H9 (cell line): ENCODE measurements around the gene ZNF182. TPM values are rescaled to one million over a fixed set of nuclear protein-coding genes. Genes with fewer than 3 reads are reported as not detected.
A peak's percentile ranks its signal among the peaks of the same experiment; 100 is the strongest.

Source experiments
- DNase-seq: peaks from one replicate; pipeline ENCODE4 v3.0.0-alpha.2; 2017
- H2AFZ ChIP-seq: one replicate; pipeline ENCODE4 v1.6.1; 2013; ENCODE audit warnings: mild to moderate bottlenecking, low read length, control low read depth, moderate library complexity
- H2AK5ac ChIP-seq: 2 replicates; pipeline ENCODE4 v1.6.1; 2013; ENCODE audit warnings: low read length, control low read depth, mixed read lengths; ENCODE audit not compliant: insufficient read length
- H2BK120ac ChIP-seq: one replicate; pipeline ENCODE4 v1.6.1; 2013; ENCODE audit warnings: low read depth, mild to moderate bottlenecking, low read length, control low read depth, inconsistent platforms; ENCODE audit not compliant: poor library complexity, severe bottlenecking
- H2BK12ac ChIP-seq: 2 replicates; pipeline ENCODE4 v1.6.1; 2013; ENCODE audit warnings: low read length, control low read depth, mixed read lengths, low read depth; ENCODE audit not compliant: insufficient read length
- H2BK15ac ChIP-seq: 2 replicates; pipeline ENCODE4 v1.6.1; 2013; ENCODE audit warnings: low read depth, low read length, control low read depth
- H2BK20ac ChIP-seq: one replicate; pipeline ENCODE4 v1.6.1; 2013; ENCODE audit warnings: low read depth, mild to moderate bottlenecking, low read length, control low read depth, inconsistent platforms; ENCODE audit not compliant: poor library complexity, severe bottlenecking
- H2BK5ac ChIP-seq: 2 replicates; pipeline ENCODE4 v1.6.1; 2013; ENCODE audit warnings: low read length, control low read depth, mixed read lengths; ENCODE audit not compliant: insufficient read length
- H3K14ac ChIP-seq: 2 replicates; pipeline ENCODE4 v1.6.1; 2013; ENCODE audit warnings: low read length, control low read depth; ENCODE audit not compliant: insufficient read depth
- H3K18ac ChIP-seq: 2 replicates; pipeline ENCODE4 v1.6.1; 2013; ENCODE audit warnings: low read depth, mild to moderate bottlenecking, mixed read lengths, low read length, control low read depth; ENCODE audit not compliant: insufficient read length
- H3K23ac ChIP-seq: 2 replicates; pipeline ENCODE4 v1.6.1; 2013; ENCODE audit warnings: low read length, control low read depth, mixed read lengths, low read depth; ENCODE audit not compliant: insufficient read length
- H3K23me2 ChIP-seq: 2 replicates; pipeline ENCODE4 v1.6.1; 2013; ENCODE audit warnings: low read depth, mild to moderate bottlenecking, mixed read lengths, low read length, control low read depth; ENCODE audit not compliant: insufficient read length, poor library complexity, severe bottlenecking
- H3K27ac ChIP-seq: 2 replicates; pipeline ENCODE4 v1.5.1; 2013; ENCODE audit warnings: low read length, control low read depth, mixed read lengths, low read depth; ENCODE audit not compliant: insufficient read length
- H3K27me3 ChIP-seq: 2 replicates; pipeline ENCODE4 v1.6.1; 2013; ENCODE audit warnings: low read length, control low read depth, inconsistent platforms; ENCODE audit not compliant: insufficient read depth
- H3K4ac ChIP-seq: 2 replicates; pipeline ENCODE4 v1.6.1; 2013; ENCODE audit warnings: low read depth, mild to moderate bottlenecking, control low read depth, inconsistent platforms, low read length, moderate library complexity
- H3K4me1 ChIP-seq: 2 replicates; pipeline ENCODE4 v1.6.1; 2013; ENCODE audit warnings: low read length, control low read depth, inconsistent platforms; ENCODE audit not compliant: insufficient read depth
- H3K4me2 ChIP-seq: 2 replicates; pipeline ENCODE4 v1.6.1; 2013; ENCODE audit warnings: low read length, control low read depth, mixed read lengths; ENCODE audit not compliant: insufficient read length, insufficient read depth
- H3K56ac ChIP-seq: 2 replicates; pipeline ENCODE4 v1.6.1; 2013; ENCODE audit warnings: low read depth, mild to moderate bottlenecking, mixed read lengths, low read length, control low read depth; ENCODE audit not compliant: insufficient read length
- H3K79me1 ChIP-seq: 2 replicates; pipeline ENCODE4 v1.6.1; 2013; ENCODE audit warnings: low read depth, mild to moderate bottlenecking, moderate library complexity, low read length, control low read depth, inconsistent platforms; ENCODE audit not compliant: insufficient read depth, poor library complexity, severe bottlenecking
- H3K79me2 ChIP-seq: 2 replicates; pipeline ENCODE4 v1.6.1; 2013; ENCODE audit warnings: low read length, control low read depth, inconsistent platforms; ENCODE audit not compliant: insufficient read depth
- H3K9ac ChIP-seq: 2 replicates; pipeline ENCODE4 v1.6.1; 2013; ENCODE audit warnings: low read length, control low read depth, mixed read lengths; ENCODE audit not compliant: insufficient read length; ENCODE audit errors: extremely low read depth
- H3K9me3 ChIP-seq: one replicate; pipeline ENCODE4 v1.6.1; 2013; ENCODE audit warnings: low read depth, low read length, inconsistent platforms; ENCODE audit not compliant: control insufficient read depth
- H3T11ph ChIP-seq: one replicate; pipeline ENCODE4 v1.6.1; 2013; ENCODE audit warnings: mild to moderate bottlenecking, low read length, control low read depth, inconsistent platforms
- H4K20me1 ChIP-seq: one replicate; pipeline ENCODE4 v1.6.1; 2013; ENCODE audit not compliant: control insufficient read depth, insufficient read length, insufficient read depth
- H4K5ac ChIP-seq: 2 replicates; pipeline ENCODE4 v1.6.1; 2013; ENCODE audit warnings: low read depth, mild to moderate bottlenecking, mixed read lengths, low read length, control low read depth; ENCODE audit not compliant: insufficient read length
- H4K8ac ChIP-seq: replicated peaks from 2 replicates; pipeline ENCODE4 v1.6.1; 2013; ENCODE audit warnings: low read length, control low read depth, mixed read lengths, low read depth; ENCODE audit not compliant: insufficient read length
- H4K91ac ChIP-seq: 2 replicates; pipeline ENCODE4 v1.6.1; 2013; ENCODE audit warnings: low read depth, mild to moderate bottlenecking, moderate library complexity, mixed read lengths, low read length, control low read depth; ENCODE audit not compliant: insufficient read length
- H3K27ac Mint-ChIP-seq, 3 experiments: 2 replicates in 2 of 3; 3 replicates in 1 of 3; pipeline ENCODE4 v1.8.0; 2020 to 2021; ENCODE audit warnings: mixed read lengths in 3 of 3, mild to moderate bottlenecking in 1 of 3, moderate library complexity in 1 of 3
- H3K27me3 Mint-ChIP-seq: 2 replicates; pipeline ENCODE4 v1.8.0; 2021; ENCODE audit warnings: low read depth, mild to moderate bottlenecking, moderate library complexity, mixed read lengths
- H3K36me3 Mint-ChIP-seq, 3 experiments: 2 replicates in 2 of 3; 3 replicates in 1 of 3; pipeline ENCODE4 v1.8.0; 2020 to 2021; ENCODE audit warnings: low read depth in 3 of 3, mixed read lengths in 3 of 3; ENCODE audit not compliant: insufficient read depth in 1 of 3
- H3K4me1 Mint-ChIP-seq, 2 experiments: 2 replicates each; pipeline ENCODE4 v1.8.0; 2020; ENCODE audit warnings: mixed read lengths in 2 of 2
- H3K4me3 Mint-ChIP-seq, 2 experiments: 2 replicates in 1 of 2; 3 replicates in 1 of 2; pipeline ENCODE4 v1.8.0; 2020 to 2021; ENCODE audit warnings: mild to moderate bottlenecking in 2 of 2, mixed read lengths in 2 of 2, moderate library complexity in 1 of 2
- H3K9me3 Mint-ChIP-seq, 2 experiments: 2 replicates in 1 of 2; 3 replicates in 1 of 2; pipeline ENCODE4 v1.8.0; 2020; ENCODE audit warnings: mild to moderate bottlenecking in 2 of 2, mixed read lengths in 2 of 2, moderate library complexity in 1 of 2
- CTCF ChIP-seq: fragments of 200-600 bp; sonication (generic); conservative IDR thresholded peaks from 3 replicates; pipeline ENCODE4 v1.8.0; 2021; ENCODE audit warnings: antibody characterized with exemption, mild to moderate bottlenecking
- WGBS: extraction: QIAGEN DNeasy Blood & Tissue Kit; methylation state at CpG from one replicate; pipeline ENCODE4 v1.1.7; 2013; ENCODE audit warnings: missing lambda C conversion rate, low lambda C conversion rate, mixed read lengths; ENCODE audit not compliant: insufficient read length; ENCODE audit errors: extremely low coverage; 5-methylcytosine and 5-hydroxymethylcytosine counted together
- total RNA-seq: library from RNA; stranded (reverse); gene quantifications from 2 replicates; pipeline ENCODE4 v1.2.1, GENCODE V29; 2021

The ZNF182 gene
- total RNA-seq, 1 experiment from 2014 or later: 7.6 TPM

- no peak overlapping the region for H3T11ph ChIP-seq
- 0 out of 4 replicates have a peak, but pooled peaks cover 0 to 2% of the 10 kb centered on the region in 2 experiments for H3K4me1 Mint-ChIP-seq
- H2BK5ac ChIP-seq: no peak overlapping the region
- H2AFZ ChIP-seq: no peak overlapping the region
- H2AK5ac ChIP-seq: no peak overlapping the region
- no peak overlapping the region for H4K91ac ChIP-seq
- H2BK120ac ChIP-seq: no peak overlapping the region
- H2BK15ac ChIP-seq: no peak overlapping the region; the same call in 1 of the 2 replicates
- no peak overlapping the region for H2BK20ac ChIP-seq
- no peaks in the 10 kb centered on the region; the same call in 1 of the 2 replicates for H3K79me2 ChIP-seq
- peaks cover 68 to 84% of the 10 kb centered on the region in 2 experiments for H3K9me3 Mint-ChIP-seq
- no peak for DNase-seq
- no peak overlapping the region for H3K4me2 ChIP-seq
- no peak overlapping the region for H3K27ac ChIP-seq
- H3K27me3 ChIP-seq: no peaks in the 10 kb centered on the region
- no peaks in the 10 kb centered on the region for H3K79me1 ChIP-seq
- peak overlapping the region in 1 of 3 experiments; percentile 93; a peak in 2 of 7 replicates for H3K27ac Mint-ChIP-seq
- H3K23me2 ChIP-seq: no peaks in the 10 kb centered on the region
- no peak overlapping the region for H3K18ac ChIP-seq
- no peak overlapping the region for H2BK12ac ChIP-seq
- no peaks in the 10 kb centered on the region for H4K20me1 ChIP-seq
- no peak overlapping the region for H3K56ac ChIP-seq
- H3K27me3 Mint-ChIP-seq: no peaks in the 10 kb centered on the region; the same call in 1 of the 2 replicates
- TF ChIP-seq CTCF: no peak
- H3K9ac ChIP-seq: no peak overlapping the region
- no peak overlapping the region for H4K8ac ChIP-seq
- H3K4me3 Mint-ChIP-seq: no peak overlapping the region
- H3K9me3 ChIP-seq: peaks cover 44% of the 10 kb centered on the region
- peaks cover 40 to 58% (median 55%) of the 10 kb centered on the region in 3 experiments for H3K36me3 Mint-ChIP-seq
- H3K14ac ChIP-seq: no peak overlapping the region
- H4K5ac ChIP-seq: no peak overlapping the region
- no peaks in the 10 kb centered on the region for H3K4me1 ChIP-seq
- H3K23ac ChIP-seq: no peak overlapping the region
- H3K4ac ChIP-seq: no peak overlapping the region
- no CpG with 5 or more reads among the region's 2 CpGs for WGBS
These were observed 11.1 kb downstream of the ZNF182 start for GRCh38 chrX:47992669-47993068.
